Mesendoderm (in vitro differentiated cells): ENCODE results near the gene FLYWCH1.
"Not testable (repeated sequence)": the region's sequence is repeated elsewhere in the genome, so short reads cannot be mapped to it uniquely, and the experiment has no call there.

Source experiments
- DNase-seq: peaks from one replicate; pipeline ENCODE4 v3.0.0; 2013
- H2AK5ac ChIP-seq: 2 replicates; pipeline ENCODE4 v1.6.1; 2013; ENCODE audit warnings: low read length, inconsistent platforms
- H2BK120ac ChIP-seq: 2 replicates; pipeline ENCODE4 v1.6.1; 2013; ENCODE audit warnings: low read depth, mild to moderate bottlenecking, low read length, moderate library complexity, mixed read lengths
- H2BK15ac ChIP-seq: replicated peaks from 2 replicates; pipeline ENCODE4 v1.6.1; 2013; ENCODE audit warnings: low read depth, mild to moderate bottlenecking, moderate library complexity
- H2BK5ac ChIP-seq: 2 replicates; pipeline ENCODE4 v1.6.1; 2013; ENCODE audit warnings: low read length, inconsistent platforms
- H3K18ac ChIP-seq: 2 replicates; pipeline ENCODE4 v1.6.1; 2013; ENCODE audit warnings: mild to moderate bottlenecking, low read length, mixed read lengths
- H3K23ac ChIP-seq: one replicate; pipeline ENCODE4 v1.6.1; 2013; ENCODE audit warnings: low read length
- H3K27ac ChIP-seq: 2 replicates; pipeline ENCODE4 v1.5.1; 2013; ENCODE audit warnings: low read depth, mild to moderate bottlenecking, inconsistent platforms, low read length, moderate library complexity
- H3K27me3 ChIP-seq: 2 replicates; pipeline ENCODE4 v1.6.1; 2013; ENCODE audit warnings: low read length, control low read depth, mild to moderate bottlenecking, inconsistent platforms; ENCODE audit not compliant: insufficient read depth, poor library complexity
- H3K36me3 ChIP-seq: 2 replicates; pipeline ENCODE4 v1.6.1; 2013; ENCODE audit warnings: low read length, inconsistent platforms; ENCODE audit not compliant: control insufficient read depth, insufficient read depth
- H3K4ac ChIP-seq: one replicate; pipeline ENCODE4 v1.6.1; 2013; ENCODE audit warnings: low read depth, mild to moderate bottlenecking, low read length, moderate library complexity
- H3K4me1 ChIP-seq: 2 replicates; pipeline ENCODE4 v1.6.1; 2013; ENCODE audit warnings: low read depth, low read length, inconsistent platforms; ENCODE audit not compliant: control insufficient read depth
- H3K4me2 ChIP-seq: 2 replicates; pipeline ENCODE4 v1.6.1; 2013; ENCODE audit warnings: low read length
- H3K4me3 ChIP-seq: 2 replicates; pipeline ENCODE4 v1.5.1; 2013; ENCODE audit warnings: mild to moderate bottlenecking, low read length
- H3K56ac ChIP-seq: one replicate; pipeline ENCODE4 v1.6.1; 2013; ENCODE audit warnings: low read length
- H3K79me1 ChIP-seq: 2 replicates; pipeline ENCODE4 v1.6.1; 2013; ENCODE audit warnings: low read length, inconsistent platforms
- H3K79me2 ChIP-seq: 2 replicates; pipeline ENCODE4 v1.6.1; 2013; ENCODE audit warnings: mild to moderate bottlenecking, low read length; ENCODE audit not compliant: control insufficient read depth, insufficient read depth
- H3K9ac ChIP-seq: 2 replicates; pipeline ENCODE4 v1.6.1; 2013; ENCODE audit warnings: low read length, inconsistent platforms
- H4K5ac ChIP-seq: one replicate; pipeline ENCODE4 v1.6.1; 2013; ENCODE audit warnings: low read length
- H4K8ac ChIP-seq: one replicate; pipeline ENCODE4 v1.6.1; 2013; ENCODE audit warnings: low read depth, mild to moderate bottlenecking, control low read depth, low read length, moderate library complexity
- WGBS: extraction: QIAGEN DNeasy Blood & Tissue Kit; methylation state at CpG from one replicate; pipeline ENCODE4 v1.1.7; 2013; ENCODE audit warnings: low lambda C conversion rate, missing lambda C conversion rate; ENCODE audit not compliant: insufficient coverage; ENCODE audit errors: extremely low coverage; 5-methylcytosine and 5-hydroxymethylcytosine counted together

Gene FLYWCH1

DNA sequence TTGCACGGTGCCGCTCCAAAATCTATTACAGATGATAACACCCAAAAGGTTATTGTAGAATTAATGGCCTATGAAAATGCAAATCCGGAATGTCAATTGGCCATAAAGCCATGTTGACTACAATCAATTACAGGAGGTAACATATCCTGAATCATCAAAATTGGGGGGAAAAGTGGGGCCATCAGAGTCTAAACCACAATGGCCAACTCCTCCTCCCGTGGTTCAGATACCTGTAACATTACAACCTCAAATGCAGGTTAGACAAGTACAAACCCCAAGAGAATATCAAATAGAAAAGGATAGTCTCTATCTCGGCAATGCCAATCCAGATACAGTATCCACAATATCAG lies 14.9 kb downstream of the FLYWCH1 start:
- H3K79me2 ChIP-seq = no peaks in the 10 kb centered on the region
- WGBS = no CpG with 5 or more reads among the region's 5 CpGs
- H3K18ac ChIP-seq = no peak overlapping the region

DNA sequence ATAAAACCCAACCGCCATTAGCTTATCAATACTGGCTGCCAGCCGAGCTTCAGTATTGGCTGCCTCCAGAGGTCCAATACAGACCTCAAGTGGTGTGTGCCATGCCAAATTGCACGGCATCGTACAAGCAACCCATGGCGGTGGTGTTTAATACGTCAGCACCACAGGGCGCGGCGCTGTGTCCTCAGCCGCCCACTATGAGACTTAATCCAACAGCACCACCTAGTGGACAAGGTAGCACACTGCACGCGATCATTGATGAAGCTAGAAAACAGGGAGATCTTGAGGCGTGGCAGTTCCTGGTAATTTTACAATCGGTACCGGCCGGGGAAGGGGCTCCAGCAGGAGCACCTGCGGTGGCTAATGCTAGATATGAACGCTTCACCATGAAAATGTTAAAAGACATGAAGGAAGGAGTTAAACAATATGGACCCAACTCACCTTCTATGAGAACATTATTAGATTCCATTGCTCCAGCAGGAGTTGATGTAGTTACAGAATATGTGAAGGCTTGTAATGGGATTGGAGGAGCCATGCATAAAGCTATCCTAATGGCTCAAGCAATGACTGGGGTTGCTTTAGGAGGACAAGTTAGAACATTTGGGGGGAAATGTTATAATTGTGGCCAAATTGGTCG lies 15.4 kb downstream of the FLYWCH1 start:
- Histone ChIP-seq H3K36me3 (no peaks in the 10 kb centered on the region), H3K4me1 (no peaks in the 10 kb centered on the region), H3K27me3 (no peaks in the 10 kb centered on the region), H3K79me2 (no peaks in the 10 kb centered on the region), H3K56ac (no peak overlapping the region), H2BK120ac (no peak overlapping the region), H3K23ac (no peak overlapping the region), H4K8ac (no peak overlapping the region), H3K4me2 (no peak overlapping the region), H2BK5ac (no peak overlapping the region), H3K9ac (no peak overlapping the region), H3K4ac (no peak overlapping the region), H2BK15ac (no peak overlapping the region), H2AK5ac (no peak overlapping the region), H3K79me1 (no peaks in the 10 kb centered on the region), H3K4me3 (no peak overlapping the region), H3K27ac (no peak overlapping the region), H3K18ac (no peak overlapping the region), H4K5ac (no peak overlapping the region)
- no CpG with 5 or more reads among the region's 19 CpGs for WGBS
- peak; percentile 93 for DNase-seq

More for the DNA sequence above, 14.9 kb downstream of the FLYWCH1 start:
- DNase-seq = no peak
- Histone ChIP-seq H3K9ac (no peak overlapping the region), H3K4me2 (no peak overlapping the region), H2BK15ac (no peak overlapping the region), H3K23ac (no peak overlapping the region), H3K4me1 (no peaks in the 10 kb centered on the region), H3K4me3 (no peak overlapping the region), H3K56ac (no peak overlapping the region), H4K5ac (no peak overlapping the region), H2BK120ac (no peak overlapping the region), H3K27ac (no peak overlapping the region), H3K27me3 (no peaks in the 10 kb centered on the region), H2AK5ac (no peak overlapping the region), H4K8ac (no peak overlapping the region), H3K79me1 (no peaks in the 10 kb centered on the region), H3K36me3 (no peaks in the 10 kb centered on the region), H3K4ac (no peak overlapping the region), H2BK5ac (no peak overlapping the region)

DNA sequence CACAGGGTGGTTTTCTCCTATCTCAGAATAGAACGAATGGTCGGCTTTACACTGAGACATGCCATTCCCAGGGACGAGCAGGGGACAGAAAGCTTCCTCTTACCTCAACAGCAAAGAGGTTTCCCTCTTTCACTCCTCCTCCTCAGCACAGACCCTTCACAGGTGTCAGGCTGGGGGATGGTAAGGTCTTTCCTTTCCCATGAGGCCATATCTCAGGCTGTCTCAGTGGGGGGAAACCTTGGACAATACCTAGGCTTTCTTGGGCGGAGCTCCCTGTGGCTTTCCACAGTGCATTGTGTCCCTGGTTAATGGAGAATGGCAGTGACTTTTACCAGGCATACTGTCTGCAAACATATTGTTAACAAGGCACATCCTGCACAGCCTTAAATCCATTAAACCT lies 16.4 kb downstream of the FLYWCH1 start:
- not testable (repeated sequence) for H3K27me3 ChIP-seq, H2BK120ac ChIP-seq, H3K4me1 ChIP-seq, H3K4ac ChIP-seq, H4K8ac ChIP-seq, H3K36me3 ChIP-seq, H2BK5ac ChIP-seq, H3K9ac ChIP-seq, H3K4me2 ChIP-seq, H3K4me3 ChIP-seq, H2AK5ac ChIP-seq, H3K79me2 ChIP-seq, H3K79me1 ChIP-seq, H3K23ac ChIP-seq, H2BK15ac ChIP-seq, H4K5ac ChIP-seq, H3K27ac ChIP-seq, H3K18ac ChIP-seq
- H3K56ac ChIP-seq = peak overlapping the region; percentile 64
- peak; percentile 60 for DNase-seq
- no CpG with 5 or more reads among the region's 4 CpGs for WGBS

DNA sequence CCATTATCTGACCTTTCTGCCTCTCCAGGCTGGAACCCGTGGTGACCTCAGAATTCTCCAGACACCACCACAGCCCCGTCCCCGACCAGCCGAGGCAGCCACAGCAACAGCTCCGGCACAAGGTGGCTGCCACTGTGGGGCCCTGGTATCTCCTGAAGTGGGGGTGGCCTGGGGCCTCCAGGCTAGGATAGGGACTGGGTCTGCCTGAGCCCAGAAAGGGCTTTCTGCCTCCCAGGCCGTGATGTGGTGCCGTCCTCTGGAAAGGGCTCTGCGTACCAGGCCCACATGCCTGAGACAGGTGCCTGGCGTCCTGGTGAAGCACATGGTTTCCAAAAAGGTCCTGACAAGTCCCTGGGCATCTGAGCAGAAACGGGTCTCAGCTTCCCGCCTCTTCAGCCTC lies 17.1 kb downstream of the FLYWCH1 start:
- Histone ChIP-seq H2BK5ac (peak overlapping the region; percentile 45), H3K36me3 (no peaks in the 10 kb centered on the region), H3K79me1 (no peaks in the 10 kb centered on the region), H4K8ac (no peak overlapping the region), H2AK5ac (no peak overlapping the region), H3K23ac (no peak overlapping the region), H2BK15ac (no peak overlapping the region), H3K79me2 (no peaks in the 10 kb centered on the region), H2BK120ac (no peak overlapping the region), H3K4me3 (no peak overlapping the region), H3K56ac (peak overlapping the region; percentile 70), H4K5ac (no peak overlapping the region), H3K9ac (no peak overlapping the region), H3K4ac (no peak overlapping the region), H3K4me1 (no peaks in the 10 kb centered on the region), H3K27ac (no peak overlapping the region), H3K18ac (peak overlapping the region; percentile 44), H3K4me2 (no peak overlapping the region), H3K27me3 (no peaks in the 10 kb centered on the region)
- WGBS = no CpG with 5 or more reads among the region's 11 CpGs
- DNase-seq = no peak

DNA sequence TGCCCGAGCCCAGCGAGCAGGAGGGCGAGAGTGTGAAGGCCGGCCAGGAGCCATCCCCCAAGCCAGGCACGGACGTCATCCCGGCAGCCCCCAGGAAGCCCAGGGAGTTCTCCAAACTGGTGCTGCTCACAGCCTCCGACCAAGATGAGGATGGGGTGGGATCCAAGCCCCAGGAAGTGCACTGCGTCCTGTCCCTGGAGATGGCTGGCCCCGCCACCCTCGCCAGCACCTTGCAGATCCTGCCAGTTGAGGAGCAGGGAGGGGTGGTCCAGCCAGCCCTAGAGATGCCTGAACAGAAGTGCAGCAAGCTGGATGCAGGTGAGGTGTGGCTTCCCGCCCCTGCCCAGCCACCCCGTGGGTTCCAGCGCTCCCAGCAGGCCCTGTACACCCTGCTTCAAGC lies 18.0 kb downstream of the FLYWCH1 start:
- no peaks in the 10 kb centered on the region for H3K4me1 ChIP-seq
- H3K4ac ChIP-seq = no peak overlapping the region
- H2BK15ac ChIP-seq = no peak overlapping the region
- H3K27ac ChIP-seq = no peak overlapping the region
- no peak overlapping the region for H3K9ac ChIP-seq
- no peak overlapping the region for H4K8ac ChIP-seq
- WGBS = no CpG with 5 or more reads among the region's 14 CpGs
- no peak overlapping the region for H4K5ac ChIP-seq
- no peak for DNase-seq
- H3K79me1 ChIP-seq = no peaks in the 10 kb centered on the region
- H3K56ac ChIP-seq = no peak overlapping the region
- no peaks in the 10 kb centered on the region for H3K79me2 ChIP-seq
- no peak overlapping the region for H2BK5ac ChIP-seq
- no peak overlapping the region for H3K4me3 ChIP-seq
- no peak overlapping the region for H2AK5ac ChIP-seq
- no peak overlapping the region for H3K18ac ChIP-seq
- no peaks in the 10 kb centered on the region for H3K27me3 ChIP-seq
- H3K36me3 ChIP-seq = no peaks in the 10 kb centered on the region
- H3K23ac ChIP-seq = no peak overlapping the region
- no peak overlapping the region for H3K4me2 ChIP-seq
- no peak overlapping the region for H2BK120ac ChIP-seq

DNA sequence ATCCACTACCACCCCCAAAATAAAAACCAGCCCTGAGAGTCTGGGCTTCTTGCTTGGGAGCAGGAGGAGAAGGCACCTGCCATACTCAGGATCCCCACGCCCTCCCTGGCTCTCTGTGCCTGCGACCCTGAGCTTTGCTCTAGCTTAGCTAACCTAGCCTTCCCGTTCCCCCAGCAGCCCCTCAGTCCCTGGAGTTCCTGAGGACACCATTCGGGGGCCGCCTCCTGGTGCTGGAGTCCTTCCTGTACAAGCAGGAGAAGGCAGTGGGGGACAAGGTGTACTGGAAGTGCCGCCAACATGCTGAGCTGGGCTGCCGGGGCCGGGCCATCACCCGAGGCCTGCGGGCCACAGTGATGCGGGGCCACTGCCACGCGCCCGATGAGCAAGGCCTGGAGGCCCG lies 18.5 kb downstream of the FLYWCH1 start:
- Histone ChIP-seq H3K56ac (no peak overlapping the region), H2BK120ac (no peak overlapping the region), H3K27ac (no peak overlapping the region), H2BK15ac (no peak overlapping the region), H2BK5ac (no peak overlapping the region), H3K79me2 (no peaks in the 10 kb centered on the region), H3K9ac (no peak overlapping the region), H4K5ac (no peak overlapping the region), H3K79me1 (no peaks in the 10 kb centered on the region), H3K4me1 (no peaks in the 10 kb centered on the region), H3K36me3 (no peaks in the 10 kb centered on the region), H3K4me3 (no peak overlapping the region), H3K27me3 (no peaks in the 10 kb centered on the region), H2AK5ac (no peak overlapping the region), H4K8ac (no peak overlapping the region), H3K18ac (no peak overlapping the region), H3K4ac (no peak overlapping the region), H3K23ac (no peak overlapping the region), H3K4me2 (no peak overlapping the region)
- no peak for DNase-seq
- no CpG with 5 or more reads among the region's 15 CpGs for WGBS
